SU-DHL-6 (cell line): ENCODE measurements around the gene BHLHE41.

ENCODE experiments used
- EZH2phosphoT487 ChIP-seq: fragments of 200-600 bp; sonication (generic), shearing (Covaris generic); conservative IDR thresholded peaks from 2 replicates; pipeline ENCODE4 v1.6.1; 2018; ENCODE audit warnings: mild to moderate bottlenecking, antibody characterized with exemption, low read length, moderate library complexity, mixed read lengths
- TF ChIP-seq, protein P1 (sequence below): fragments of 200-600 bp; sonication (generic); IDR thresholded peaks from one replicate; pipeline ENCODE4 v1.5.1; 2017; ENCODE audit warnings: antibody characterized with exemption, mild to moderate bottlenecking, low read length, moderate library complexity; ENCODE audit not compliant: insufficient read depth, poor library complexity, severe bottlenecking

DNA sequence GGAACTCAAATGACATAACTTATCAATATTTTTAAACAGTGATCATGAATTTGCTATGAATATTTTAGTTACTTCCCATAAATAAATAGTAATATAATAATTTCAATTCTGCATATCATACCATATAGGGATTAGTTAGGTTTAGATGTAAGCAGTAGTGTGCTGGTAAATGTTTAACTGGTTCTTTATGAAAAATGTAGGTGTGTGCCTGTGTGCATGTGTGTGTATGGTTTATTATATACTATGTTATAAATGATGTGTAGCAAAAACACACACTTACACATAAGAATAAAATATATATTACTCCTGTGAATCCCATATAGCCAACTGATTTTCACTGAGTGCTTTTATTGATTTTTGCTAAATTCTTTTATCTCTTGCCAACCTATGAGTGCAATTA, 14.0 kb upstream of the BHLHE41 start:
- TF ChIP-seq, protein P1, sequence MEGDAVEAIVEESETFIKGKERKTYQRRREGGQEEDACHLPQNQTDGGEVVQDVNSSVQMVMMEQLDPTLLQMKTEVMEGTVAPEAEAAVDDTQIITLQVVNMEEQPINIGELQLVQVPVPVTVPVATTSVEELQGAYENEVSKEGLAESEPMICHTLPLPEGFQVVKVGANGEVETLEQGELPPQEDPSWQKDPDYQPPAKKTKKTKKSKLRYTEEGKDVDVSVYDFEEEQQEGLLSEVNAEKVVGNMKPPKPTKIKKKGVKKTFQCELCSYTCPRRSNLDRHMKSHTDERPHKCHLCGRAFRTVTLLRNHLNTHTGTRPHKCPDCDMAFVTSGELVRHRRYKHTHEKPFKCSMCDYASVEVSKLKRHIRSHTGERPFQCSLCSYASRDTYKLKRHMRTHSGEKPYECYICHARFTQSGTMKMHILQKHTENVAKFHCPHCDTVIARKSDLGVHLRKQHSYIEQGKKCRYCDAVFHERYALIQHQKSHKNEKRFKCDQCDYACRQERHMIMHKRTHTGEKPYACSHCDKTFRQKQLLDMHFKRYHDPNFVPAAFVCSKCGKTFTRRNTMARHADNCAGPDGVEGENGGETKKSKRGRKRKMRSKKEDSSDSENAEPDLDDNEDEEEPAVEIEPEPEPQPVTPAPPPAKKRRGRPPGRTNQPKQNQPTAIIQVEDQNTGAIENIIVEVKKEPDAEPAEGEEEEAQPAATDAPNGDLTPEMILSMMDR: no peak
- no peak for TF ChIP-seq EZH2phosphoT487
